Measurements from ENCODE around the gene ZCCHC7.
A peak's percentile ranks its signal among the peaks of the same experiment; 100 is the strongest.

Gene ZCCHC7

DNA sequence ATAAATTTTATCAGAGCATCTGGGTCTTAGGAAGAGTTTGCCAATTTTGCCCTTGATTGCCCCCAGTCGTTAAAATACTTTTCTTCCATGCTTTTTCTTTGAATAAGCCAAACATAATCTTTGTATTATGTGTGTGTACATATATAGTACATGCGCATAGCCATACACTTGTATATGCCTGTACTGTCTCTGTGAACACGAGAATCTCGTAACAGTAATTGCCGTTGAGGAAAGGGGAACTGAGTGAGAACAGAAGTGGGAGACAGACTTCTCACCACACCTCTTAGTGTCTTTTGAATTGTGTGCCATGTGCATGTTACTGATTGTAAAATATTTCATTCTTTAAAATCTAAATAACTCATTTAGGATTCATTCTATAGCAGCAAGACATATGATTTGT is 222.5 kb downstream of the ZCCHC7 start:
- DNase-seq: no peak

DNA sequence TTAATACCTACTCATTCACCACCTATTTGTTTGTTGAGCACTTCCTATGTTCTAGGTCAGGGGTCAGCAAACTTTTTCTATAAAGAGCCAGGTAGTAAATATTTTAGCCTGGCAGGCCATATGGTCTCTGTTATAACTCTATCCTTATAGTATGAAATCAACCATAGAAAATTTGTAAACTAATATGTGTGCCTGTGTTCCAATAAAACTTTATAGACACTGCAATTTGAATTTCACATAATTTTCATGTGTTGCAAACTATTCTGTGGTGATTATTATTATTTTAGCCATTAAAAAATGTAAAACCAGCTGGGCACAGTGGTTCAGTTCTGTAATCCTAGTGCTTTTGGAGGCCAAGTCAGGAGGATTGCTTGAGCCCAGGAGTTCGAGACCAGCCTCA is 223.3 kb downstream of the ZCCHC7 start:
- DNase-seq: no peak

DNA sequence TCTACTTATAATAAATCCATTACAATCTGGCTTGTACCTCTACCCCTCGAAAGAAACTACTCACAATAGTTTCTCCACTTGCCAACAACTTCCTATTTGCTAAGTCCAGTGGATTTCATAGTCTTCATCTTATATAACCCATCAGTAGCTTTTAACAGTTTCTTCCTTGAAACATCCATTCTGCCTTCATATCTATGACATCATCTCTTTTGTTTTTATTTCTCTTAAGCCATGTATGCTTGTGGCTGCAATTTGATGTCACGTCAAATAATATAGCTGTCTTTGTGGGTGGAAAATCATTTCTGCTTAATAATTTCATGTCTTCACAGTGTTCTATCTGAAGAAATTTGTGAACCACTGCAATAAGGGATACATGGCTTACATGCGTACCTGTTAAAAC is 224.7 kb downstream of the ZCCHC7 start:
- no peak for DNase-seq

DNA sequence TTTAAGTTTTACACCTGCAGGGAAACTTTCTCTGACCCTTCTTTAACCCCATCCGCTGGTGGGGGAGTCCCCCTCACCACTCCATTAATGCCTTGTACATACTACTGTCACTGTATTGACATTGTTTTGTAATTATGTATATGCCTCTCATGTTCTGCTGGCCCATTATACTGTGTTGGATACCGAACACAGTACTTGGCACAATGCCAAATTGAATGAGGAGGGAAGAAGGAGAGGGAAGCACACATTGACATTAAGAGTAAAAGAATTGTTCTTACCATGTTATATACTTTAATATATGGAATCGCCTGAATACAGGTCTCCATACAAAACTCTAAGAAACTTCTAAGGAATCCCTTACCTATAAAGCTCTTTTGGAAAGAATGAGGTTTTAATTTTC is 228.5 kb downstream of the ZCCHC7 start:
- no peak for DNase-seq

DNA sequence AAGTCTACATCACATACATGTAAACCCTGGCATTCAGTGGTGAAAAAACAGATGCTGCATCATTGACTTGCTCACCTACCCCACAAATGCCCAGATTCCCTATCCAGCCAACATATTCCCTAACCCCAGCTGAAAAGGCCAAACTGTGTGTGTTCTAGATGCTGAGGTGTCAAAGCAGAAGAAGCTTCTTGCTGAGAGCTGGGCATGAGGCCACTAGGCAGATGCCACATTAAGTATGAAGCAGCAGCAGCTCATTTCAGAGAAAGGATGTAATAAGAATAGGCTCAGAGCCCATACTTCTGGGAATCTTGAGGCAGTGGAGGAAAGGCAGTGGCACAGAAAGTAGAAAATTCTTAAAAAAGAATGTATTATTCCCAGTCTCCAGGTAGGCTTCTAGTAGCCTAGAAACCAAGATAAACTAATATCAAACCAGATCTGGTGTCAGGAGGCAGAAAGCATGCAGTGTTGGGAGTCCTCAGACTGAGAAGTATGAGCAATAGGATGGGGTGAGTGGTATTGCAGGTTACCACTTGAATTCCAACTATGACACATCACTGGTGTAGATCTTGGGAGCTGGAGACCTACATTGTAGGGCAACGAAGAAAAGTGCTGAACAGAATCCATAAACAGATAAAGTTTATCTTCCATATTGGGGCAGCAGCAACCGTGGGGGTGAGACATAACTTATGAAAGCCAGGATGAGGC is 230.3 kb downstream of the ZCCHC7 start:
- no peak for DNase-seq

DNA sequence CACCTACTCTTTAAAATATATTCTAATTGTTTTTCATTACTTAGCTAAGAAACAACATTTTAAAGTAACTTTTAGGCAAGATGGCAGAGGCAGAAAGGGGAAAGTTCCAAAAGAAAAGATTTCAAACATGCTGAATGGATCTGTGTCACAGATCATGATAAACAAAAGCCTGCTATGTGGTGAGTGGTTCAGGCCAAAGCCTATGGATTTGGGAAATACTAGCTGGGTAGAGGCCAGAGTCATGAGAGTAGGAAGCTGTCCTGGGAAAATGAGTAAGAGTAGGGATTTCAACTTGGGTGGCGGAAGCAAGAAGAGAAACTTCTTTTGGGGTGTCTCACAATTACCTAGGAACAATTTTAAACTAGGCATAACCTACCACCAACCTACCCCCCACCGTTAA is 233.4 kb downstream of the ZCCHC7 start:
- DNase-seq: no peak

DNA sequence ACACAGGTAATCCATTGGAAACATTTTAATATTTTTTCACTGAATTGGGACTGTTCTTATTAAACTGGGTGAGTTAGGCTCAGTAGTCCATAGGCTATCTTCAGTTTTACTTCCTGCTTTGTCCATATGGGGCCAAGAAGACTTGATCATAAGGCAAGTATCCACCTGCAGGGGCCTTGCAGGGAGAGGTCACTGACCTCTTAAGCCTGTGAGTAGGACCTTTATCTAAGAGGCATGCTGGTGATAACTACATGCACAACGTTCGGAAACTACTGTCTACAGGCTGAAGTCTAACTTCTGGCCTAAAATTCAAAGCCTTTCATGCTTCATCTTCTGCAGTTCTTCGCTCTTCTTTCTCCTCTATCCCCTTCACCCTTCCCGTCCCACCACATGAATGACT is 242.1 kb downstream of the ZCCHC7 start:
- DNase-seq: no peak

DNA sequence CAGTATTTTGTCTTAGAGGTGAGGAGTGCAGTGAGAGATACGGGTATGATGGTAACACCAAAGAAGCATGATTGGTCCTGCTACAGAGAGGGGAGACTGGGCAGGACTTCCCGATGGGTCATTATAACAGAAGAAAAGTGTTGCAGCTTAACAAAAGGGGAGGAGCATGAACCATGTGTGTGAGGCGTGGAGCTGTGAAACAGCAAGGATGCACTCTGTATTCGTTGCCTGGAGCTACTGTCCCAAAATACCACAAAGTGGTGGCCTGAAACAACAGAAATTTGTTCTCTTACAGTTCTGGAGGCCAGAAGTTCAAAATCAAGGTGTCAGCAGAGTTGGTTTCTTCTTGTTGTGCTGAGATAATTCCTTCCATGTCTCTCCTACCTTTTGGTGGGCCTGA is 242.8 kb downstream of the ZCCHC7 start:
- no peak for DNase-seq

DNA sequence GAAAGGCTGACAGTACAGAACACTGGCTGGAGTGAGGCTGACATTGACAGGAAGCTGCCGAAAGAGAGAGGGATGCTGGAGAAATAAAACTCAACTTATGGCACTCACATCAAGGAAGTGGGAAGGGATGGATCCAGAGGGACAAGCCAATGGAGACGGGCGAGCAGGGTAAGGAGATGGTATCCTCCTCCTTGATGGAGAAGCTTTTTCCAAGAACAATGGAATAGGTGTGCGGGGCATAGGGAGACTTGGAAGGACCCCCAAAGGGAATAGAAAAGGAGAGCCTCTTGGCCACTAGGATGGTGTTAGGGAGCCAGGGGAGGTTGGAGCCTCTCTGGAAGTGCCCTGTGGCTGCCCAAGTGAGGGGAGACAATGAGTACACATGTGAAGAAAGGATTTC is 243.8 kb downstream of the ZCCHC7 start:
- no peak for DNase-seq

DNA sequence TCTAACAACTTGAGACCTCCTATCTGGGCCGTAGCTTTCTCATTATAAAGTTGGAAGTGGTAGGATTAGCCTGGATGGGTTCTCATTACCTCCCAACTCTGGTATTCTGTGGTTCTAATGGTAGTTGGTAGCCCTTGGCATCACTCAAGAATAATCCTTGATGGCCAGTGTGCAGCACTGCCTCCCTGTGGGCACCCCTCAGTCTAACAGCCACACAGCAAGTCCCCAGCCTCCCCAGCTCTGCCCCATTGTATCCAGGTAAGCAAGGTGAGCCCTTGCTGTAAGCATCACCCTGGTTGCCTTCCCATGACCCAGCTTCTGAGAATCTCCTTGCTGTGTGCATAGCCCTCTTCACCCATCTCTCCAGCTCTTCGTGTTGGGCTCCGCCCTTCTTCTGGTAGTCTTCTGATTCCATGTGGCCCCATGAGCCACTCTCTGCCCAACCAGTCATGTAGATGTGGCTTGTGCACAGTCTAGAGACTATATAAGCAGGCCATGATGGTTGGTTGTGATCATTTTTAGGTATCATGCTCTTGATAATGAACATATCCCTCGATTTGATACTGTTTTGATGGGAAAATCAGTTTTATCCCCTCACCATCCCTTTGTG is 244.5 kb downstream of the ZCCHC7 start:
- no peak for DNase-seq

DNA sequence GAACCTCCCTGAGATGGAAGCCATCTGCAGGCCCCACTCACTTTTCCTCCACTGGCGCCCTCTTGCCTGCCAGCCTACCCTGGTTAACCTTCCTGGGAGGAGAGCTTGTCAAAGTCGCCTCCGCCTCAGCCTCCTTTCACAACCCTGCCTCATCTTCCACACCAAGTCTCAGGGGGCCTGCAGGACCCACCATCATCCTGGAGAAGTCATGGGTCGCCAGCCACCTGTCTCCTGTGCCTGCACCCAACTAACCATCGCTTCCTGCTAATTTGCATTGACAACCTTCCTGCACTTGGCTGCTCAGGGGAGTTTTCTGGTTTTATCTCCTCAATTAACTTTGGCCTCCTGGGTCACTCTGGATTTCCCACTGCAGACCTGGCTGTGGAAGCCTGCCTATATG is 249.3 kb downstream of the ZCCHC7 start:
- DNase-seq: no peak

DNA sequence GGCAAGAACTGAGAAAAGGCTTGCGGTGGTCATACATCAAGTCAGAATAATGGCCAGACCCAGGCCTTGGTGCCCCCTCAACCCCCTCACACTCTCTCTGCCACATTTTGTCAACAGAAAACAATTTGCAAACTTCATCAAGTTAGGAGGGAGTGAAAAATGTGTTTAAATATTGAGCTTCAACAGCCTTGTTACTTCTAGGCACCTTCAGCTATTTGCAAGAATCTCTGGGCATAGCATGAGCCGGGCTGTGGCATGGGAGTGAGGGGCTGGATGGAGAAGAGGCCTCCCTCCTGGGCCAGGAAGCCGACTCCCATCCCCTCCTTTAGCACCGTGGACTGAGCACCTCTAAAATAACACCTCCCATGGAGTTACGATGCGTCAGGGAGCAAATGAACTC is 249.9 kb downstream of the ZCCHC7 start:
- no peak for DNase-seq

DNA sequence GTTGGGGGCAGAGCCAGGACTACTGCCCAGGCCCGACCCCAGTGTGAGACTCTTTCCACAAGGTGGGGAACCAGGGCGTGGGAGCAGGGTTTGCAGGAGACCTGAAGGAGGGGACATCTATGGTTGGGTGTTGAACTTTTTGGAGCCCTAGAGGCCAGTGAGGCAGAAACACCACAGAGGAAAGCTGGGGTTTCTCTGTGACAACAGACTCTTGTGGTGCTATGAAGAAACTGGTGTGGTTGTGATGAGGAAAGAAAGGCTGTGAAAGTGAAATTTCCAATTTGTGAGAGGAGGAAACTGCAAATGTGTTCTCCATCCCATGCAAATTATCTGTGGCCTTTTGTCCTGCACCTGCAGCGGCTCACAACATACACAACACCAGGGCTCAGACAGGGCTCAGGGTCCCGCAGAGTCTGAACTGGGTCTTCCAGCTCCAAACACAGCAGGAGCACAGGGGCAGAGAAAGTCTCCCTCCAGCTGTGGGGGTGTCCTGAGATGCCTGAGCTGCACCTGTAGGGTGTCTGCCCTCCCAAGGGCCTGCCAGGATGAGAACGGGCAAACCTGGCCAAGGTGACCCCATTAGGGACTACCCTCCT is 250.7 kb downstream of the ZCCHC7 start:
- no peak for DNase-seq

DNA sequence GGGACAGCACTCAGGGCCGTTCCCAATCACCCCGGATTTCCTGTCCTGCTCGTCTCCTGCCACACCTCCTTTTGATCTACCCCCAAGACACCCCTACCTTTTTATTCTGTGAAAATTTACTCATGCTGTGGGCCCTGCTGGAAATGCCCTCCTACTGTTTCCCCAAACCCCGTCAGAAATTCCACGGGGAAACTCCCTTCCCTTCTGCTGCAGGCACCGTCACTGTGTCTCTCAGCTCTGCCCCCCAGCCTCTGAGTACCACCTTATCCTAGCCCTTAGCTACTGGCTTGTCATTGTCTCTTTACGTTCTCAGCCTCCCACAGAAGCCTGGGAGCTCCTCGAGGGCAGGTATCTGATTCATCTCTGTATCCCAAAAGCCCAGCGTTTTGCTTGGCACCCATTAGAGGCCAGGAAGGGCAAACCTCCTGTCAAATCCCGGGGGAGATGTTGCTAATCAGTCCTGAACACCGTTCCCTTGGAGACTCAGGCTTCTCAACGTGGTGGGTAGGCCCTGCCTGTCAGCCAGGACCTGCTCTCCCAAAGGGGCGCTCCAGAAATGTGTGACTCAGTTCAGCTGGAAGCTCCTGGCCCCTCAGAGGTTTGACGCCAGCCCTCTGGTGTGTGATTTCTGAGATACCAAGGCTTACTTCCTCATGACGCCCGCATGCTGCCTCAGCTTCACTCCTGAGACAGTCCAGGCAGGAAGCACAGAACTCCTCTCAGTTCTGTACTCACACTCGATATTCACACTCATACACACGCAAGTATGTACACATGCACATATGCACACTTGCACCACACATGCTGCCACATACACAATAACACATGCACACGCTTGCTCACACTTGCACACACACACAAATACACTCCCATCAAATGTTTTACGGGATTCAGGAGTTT is 251.4 kb downstream of the ZCCHC7 start:
- DNase-seq: no peak

DNA sequence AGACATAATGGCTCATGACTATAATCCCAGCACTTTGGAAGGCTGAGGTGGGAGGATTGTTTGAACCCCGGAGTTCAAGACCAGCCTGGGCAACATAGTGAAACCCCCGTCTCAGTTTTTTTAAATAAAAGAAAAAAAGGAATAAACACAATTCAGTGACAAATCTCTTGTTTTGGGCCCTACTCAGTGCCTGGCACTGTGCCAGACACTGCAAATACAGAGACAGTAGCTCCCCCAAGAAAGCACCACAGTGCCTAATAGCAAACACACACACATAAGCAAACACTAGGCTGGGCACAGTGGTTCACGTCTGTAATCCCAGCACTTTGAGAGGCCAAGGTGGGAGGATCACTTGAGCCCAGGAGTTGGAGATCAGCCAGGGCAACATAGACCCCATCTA is 252.5 kb downstream of the ZCCHC7 start:
- DNase-seq: no peak

DNA sequence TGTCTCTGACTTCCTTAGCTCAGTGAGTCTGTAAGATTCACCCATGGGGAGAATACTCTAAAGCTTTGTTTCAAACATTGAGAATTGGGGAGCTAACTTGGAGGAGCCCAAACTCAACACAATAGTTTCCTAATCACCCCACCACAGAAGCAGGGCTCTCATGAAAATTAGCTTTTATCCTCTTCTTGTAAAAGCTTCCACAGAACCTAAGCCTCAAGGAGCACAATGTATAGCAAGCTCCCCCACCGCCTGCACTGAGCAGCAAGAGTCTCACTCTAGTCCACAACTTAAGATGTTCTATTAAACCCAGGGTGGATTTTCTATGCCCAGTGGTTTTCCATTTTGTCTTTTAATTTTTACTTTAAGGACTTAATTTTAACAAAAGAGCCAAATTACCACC is 253.2 kb downstream of the ZCCHC7 start:
- DNase-seq: no peak

DNA sequence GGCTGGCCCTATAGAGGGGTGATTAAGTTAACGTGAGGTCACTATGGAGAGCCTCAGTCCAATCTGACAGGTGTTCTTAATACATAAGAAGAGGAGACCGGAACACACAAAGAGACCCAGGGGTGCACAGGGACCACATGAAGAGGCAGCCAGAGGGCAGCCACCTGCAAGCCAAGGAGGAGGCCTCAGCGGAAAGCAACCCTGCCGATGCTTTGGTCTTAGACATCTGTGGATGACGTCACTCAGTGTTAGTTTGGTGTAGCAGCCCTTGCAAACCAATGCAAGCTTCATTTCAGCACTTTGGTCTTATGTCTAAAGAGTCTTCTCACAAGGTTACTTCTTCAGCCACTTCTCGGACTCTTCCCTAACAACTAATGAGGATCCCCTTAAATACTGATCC is 254.5 kb downstream of the ZCCHC7 start:
- DNase-seq: no peak

DNA sequence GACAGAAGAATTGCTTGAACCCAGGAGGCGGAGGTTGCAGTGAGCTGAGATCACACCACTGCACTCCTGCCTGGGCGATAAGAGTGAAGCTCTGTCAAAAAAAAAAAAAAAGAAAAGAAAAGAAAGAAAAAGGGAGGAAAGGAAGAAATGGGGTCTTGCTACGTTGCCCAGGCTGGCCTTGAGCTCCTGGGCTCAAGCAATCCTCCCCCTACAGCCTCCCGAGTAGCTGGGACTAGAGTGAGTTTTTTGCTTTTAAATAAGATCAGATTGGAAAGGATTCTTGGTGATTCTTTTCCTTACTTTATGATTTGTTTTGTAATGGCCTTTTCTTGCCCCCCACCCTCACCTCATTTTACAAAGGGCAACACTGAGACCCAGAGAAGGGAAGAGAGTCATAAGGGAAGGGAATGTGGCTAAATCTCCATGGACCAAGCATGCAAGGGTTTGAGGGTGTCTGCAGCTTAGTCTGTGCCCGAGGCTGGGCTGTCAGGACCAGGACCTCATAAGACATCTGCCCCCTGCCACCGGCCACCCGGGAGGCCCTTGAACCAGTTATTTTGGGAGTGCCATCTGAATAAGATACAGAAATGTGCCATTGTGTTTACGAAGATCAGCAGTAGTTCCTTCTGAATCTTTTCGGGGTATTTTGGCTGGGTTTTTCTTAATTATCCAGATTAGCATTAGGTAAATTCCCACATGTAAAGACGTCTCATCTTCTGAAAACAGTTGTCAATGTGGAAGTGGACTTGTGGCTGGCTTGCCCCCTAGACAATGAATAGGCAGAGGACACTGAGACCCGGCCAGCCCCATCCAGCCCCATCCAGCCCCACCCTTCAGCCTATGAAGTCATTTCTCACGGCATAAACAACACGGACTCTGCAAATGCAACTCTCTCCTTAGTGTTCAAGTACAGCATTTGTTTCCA is 257.6 kb downstream of the ZCCHC7 start:
- DNase-seq: no peak

DNA sequence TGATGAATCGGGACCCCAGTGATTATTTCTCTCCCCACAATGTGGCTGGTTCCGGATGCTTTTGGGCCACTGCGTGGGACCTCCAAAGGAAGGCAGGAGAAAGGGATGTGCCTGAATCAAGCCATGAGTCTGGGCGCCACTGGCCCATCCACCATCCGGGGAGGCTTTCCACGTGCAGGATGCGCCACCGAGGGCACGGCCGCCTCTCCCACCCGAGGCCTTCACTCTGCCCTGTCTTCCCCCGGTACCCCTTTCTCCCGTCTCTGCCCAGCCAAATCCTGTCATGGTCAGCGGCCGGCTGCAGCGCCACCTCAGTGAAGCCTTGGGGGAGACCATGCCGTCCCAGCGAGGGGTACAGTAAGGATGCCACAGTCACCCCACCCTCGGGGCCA is 258.2 kb downstream of the ZCCHC7 start:
- no peak for DNase-seq

DNA sequence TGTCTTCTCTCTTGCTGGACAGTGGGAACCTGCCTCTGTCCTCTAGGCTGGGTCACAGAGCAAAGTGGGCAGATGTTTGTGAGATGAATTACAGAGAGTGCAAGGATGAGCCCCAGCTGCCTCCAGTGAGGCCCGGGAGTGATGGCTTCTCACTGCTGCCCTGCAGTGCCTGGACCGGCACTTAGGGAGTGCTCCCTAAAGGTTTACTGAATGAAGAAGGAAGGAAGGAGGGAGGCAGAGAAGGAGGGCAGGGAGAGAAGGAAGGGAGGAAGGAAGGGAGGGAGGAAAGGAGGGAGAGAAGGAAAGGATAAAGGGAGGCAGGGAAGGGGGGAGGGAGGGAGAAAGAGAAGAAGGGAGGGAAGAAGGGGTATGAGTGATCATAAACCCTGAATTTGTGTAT is 259.5 kb downstream of the ZCCHC7 start:
- no peak for DNase-seq

DNA sequence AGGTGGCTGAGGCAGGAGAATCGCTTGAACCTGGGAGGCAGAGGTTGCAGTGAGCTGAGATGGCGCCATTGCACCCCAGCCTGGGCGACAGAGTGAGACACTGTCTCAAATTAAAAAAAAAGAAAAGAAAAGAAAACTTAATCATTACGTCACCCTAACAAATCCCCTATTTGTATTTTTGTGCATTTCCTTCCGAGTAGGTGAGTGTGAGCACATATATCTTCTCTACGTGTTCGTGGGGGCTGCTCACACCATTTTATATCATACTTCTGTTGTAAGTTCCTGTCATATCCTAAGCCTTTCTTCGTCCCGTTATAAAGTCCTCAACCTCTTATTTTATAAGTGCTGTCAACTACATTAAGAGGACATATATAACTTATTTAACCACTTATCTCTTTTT is 260.2 kb downstream of the ZCCHC7 start:
- no peak for DNase-seq

DNA sequence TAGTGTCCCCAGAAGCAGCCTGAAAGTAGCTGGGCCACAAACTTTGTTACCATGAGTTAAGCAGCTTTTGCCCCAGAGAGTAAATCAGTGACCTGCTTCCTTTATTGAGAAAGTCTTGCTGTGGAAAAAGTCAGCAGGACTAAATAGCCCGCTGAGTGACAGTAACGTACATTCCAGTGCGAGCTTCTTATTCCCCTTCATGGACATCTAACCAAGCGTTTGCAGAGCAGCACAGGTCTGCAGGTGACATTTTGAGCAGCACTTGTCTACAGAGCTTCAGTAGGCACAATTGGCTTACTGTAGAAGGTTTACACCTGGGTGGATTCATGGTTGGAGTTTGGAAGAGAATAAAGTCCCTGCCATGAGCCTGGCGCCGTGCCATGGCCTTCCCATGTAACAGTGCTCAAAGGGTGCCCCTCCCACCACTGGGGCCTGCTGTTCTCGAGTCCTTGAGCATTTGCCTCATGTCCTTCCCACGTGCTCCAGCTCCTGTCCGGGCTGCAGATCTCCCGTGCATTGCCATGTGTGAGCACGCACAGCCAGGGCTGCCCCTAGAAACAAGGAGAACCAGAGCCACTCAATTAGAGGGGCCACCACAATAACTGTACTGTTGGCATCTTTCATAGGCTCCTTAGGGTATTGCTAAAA is 260.8 kb downstream of the ZCCHC7 start:
- DNase-seq: peak; percentile 14

Data from DMS79 treated with DMSO at 0.1 percent for 48 hours (cell line).